Measurements from ENCODE around the gene MTFP1.

Gene MTFP1

DNA sequence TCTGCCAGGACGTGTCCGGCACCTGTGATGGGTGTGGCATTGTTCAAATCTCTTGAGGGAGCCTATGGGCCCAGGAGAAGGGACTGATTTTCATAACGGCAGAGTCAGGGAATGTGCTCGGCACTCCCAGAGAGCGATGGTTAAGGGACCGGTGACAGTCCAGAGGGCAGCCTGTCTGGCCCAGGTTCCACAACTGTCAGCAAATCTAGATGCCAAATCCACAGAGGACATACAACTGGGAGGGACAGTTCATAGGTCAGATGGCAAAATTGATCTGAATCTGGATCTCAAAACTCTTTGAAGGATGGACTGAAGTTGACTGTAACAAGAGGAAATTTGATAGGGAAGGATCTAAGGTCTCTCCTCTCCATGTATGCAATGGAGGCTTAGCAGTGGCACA is 21.3 kb upstream of the MTFP1 start:
- no peak overlapping the region for H3K4me3 ChIP-seq (IDR thresholded peaks at IDR 0.05; ENCODE audit: insufficient read depth, low read depth, low read length)
- no peaks in the 10 kb centered on the region for H3K27me3 ChIP-seq (ENCODE audit: insufficient read depth, low read depth)
- H4K20me1 ChIP-seq (ENCODE audit: insufficient read depth) = no peaks in the 10 kb centered on the region
- no peaks in the 10 kb centered on the region for H3K36me3 ChIP-seq (ENCODE audit: insufficient read depth)
- H3K4me2 ChIP-seq = no peak overlapping the region
- no peaks in the 10 kb centered on the region for H3K79me2 ChIP-seq (ENCODE audit: insufficient read depth, low read depth)
- no peak overlapping the region for H3K27ac ChIP-seq
- TF ChIP-seq, protein P1, sequence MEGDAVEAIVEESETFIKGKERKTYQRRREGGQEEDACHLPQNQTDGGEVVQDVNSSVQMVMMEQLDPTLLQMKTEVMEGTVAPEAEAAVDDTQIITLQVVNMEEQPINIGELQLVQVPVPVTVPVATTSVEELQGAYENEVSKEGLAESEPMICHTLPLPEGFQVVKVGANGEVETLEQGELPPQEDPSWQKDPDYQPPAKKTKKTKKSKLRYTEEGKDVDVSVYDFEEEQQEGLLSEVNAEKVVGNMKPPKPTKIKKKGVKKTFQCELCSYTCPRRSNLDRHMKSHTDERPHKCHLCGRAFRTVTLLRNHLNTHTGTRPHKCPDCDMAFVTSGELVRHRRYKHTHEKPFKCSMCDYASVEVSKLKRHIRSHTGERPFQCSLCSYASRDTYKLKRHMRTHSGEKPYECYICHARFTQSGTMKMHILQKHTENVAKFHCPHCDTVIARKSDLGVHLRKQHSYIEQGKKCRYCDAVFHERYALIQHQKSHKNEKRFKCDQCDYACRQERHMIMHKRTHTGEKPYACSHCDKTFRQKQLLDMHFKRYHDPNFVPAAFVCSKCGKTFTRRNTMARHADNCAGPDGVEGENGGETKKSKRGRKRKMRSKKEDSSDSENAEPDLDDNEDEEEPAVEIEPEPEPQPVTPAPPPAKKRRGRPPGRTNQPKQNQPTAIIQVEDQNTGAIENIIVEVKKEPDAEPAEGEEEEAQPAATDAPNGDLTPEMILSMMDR (conservative IDR thresholded peaks at IDR 0.05; ENCODE audit: low read depth, low read length) = no peak
- no peak overlapping the region for H3K9ac ChIP-seq
- no peaks in the 10 kb centered on the region for H3K4me1 ChIP-seq (ENCODE audit: low read depth, poor library complexity, severe bottlenecking)
- H2AFZ ChIP-seq (ENCODE audit: low read depth) = no peak overlapping the region

DNA sequence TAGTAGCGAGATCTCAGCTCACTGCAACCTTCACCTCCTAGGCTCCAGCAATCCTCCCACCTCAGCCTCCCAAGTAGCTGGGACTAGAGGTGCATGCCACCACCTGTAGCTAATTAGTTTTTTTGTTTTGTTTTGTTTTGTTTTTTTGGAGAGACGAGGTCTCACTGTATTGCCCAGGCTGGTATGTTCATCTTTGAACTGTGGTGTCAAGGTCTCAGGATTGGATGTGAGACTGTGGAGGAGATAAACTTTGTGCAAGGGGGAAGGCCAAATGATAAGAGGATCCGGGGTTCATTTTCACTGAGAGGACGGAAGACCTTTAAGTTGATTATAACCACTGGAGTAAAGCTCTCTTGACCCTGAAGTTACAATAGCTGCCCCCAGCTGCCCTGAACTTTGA is 19.8 kb upstream of the MTFP1 start:
- H3K4me3 ChIP-seq (IDR thresholded peaks at IDR 0.05; ENCODE audit: insufficient read depth, low read depth, low read length) = no peak overlapping the region
- H3K9ac ChIP-seq = no peak overlapping the region
- H2AFZ ChIP-seq (ENCODE audit: low read depth) = no peak overlapping the region
- H4K20me1 ChIP-seq (ENCODE audit: insufficient read depth) = no peaks in the 10 kb centered on the region
- TF ChIP-seq, protein P1 (conservative IDR thresholded peaks at IDR 0.05; ENCODE audit: low read depth, low read length) = no peak
- no peak overlapping the region for H3K27ac ChIP-seq
- H3K36me3 ChIP-seq (ENCODE audit: insufficient read depth) = no peaks in the 10 kb centered on the region
- H3K27me3 ChIP-seq (ENCODE audit: insufficient read depth, low read depth) = no peaks in the 10 kb centered on the region
- no peaks in the 10 kb centered on the region for H3K4me1 ChIP-seq (ENCODE audit: low read depth, poor library complexity, severe bottlenecking)
- no peak overlapping the region for H3K4me2 ChIP-seq
- no peaks in the 10 kb centered on the region for H3K79me2 ChIP-seq (ENCODE audit: insufficient read depth, low read depth)

DNA sequence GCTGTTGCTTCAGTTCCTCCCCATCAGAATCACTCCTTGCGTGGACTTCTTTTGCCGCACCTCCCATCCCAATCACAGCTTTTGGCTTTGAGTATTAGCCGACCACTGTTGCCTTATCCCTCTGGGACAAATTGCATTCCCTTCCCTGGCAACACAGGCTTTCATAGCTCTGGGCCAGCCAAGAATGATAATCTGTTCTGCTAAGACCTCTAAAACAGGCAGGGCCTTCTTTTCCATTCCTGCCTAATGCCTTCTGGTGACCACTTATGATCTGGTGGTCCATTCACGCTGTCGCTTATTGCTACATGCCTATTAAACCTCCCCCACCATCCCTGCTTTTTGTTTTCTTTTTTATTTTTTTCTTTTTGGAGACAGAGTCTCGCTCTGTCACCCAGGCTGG is 19.2 kb upstream of the MTFP1 start:
- no peak overlapping the region for H3K4me2 ChIP-seq
- no peak overlapping the region for H3K9ac ChIP-seq
- H3K27ac ChIP-seq = no peak overlapping the region
- TF ChIP-seq, protein P1 (conservative IDR thresholded peaks at IDR 0.05; ENCODE audit: low read depth, low read length) = no peak
- no peak overlapping the region for H3K4me3 ChIP-seq (IDR thresholded peaks at IDR 0.05; ENCODE audit: insufficient read depth, low read depth, low read length)
- no peaks in the 10 kb centered on the region for H4K20me1 ChIP-seq (ENCODE audit: insufficient read depth)
- no peaks in the 10 kb centered on the region for H3K27me3 ChIP-seq (ENCODE audit: insufficient read depth, low read depth)
- no peaks in the 10 kb centered on the region for H3K79me2 ChIP-seq (ENCODE audit: insufficient read depth, low read depth)
- no peak overlapping the region for H2AFZ ChIP-seq (ENCODE audit: low read depth)
- no peaks in the 10 kb centered on the region for H3K4me1 ChIP-seq (ENCODE audit: low read depth, poor library complexity, severe bottlenecking)
- H3K36me3 ChIP-seq (ENCODE audit: insufficient read depth) = no peaks in the 10 kb centered on the region

DNA sequence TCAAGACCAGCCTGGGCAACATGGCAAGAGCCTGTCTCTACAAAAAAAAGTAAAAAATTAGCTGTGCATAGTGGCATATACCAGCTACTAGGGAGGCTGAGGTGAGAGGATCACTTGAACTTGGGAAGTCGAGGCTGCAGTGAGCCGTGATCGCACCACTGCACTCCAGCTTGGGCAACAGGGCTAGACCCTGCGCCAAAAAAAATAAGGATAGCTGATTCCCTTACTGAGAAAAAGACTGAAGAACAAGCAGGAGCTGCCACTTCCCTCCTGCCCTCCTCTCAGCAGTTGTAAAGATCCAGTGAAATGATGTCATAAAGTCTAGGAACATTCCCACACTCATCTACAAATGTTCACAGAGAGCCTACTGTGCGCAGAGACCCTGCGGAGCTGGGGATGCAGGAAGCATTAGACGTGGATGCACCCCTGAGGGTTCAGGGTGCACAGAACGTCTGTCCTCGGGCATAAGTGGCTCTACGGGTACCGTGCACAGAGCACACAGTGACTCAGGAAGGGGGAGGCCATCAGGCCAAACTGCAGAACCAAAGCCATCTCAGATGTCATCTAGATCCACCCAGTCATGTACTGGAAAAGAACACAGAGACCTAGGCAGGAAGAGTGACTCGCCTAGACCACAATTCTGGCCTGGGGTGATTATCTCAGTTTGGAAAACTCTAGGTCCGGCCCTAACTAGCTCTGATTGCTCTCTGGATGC is 17.0 kb upstream of the MTFP1 start:
- no peaks in the 10 kb centered on the region for H3K4me1 ChIP-seq (ENCODE audit: low read depth, poor library complexity, severe bottlenecking)
- H3K9ac ChIP-seq = no peak overlapping the region
- no peak overlapping the region for H2AFZ ChIP-seq (ENCODE audit: low read depth)
- no peak overlapping the region for H3K4me3 ChIP-seq (IDR thresholded peaks at IDR 0.05; ENCODE audit: insufficient read depth, low read depth, low read length)
- H3K27ac ChIP-seq = no peak overlapping the region
- TF ChIP-seq, protein P1 (conservative IDR thresholded peaks at IDR 0.05; ENCODE audit: low read depth, low read length) = no peak
- no peaks in the 10 kb centered on the region for H3K27me3 ChIP-seq (ENCODE audit: insufficient read depth, low read depth)
- no peak overlapping the region for H3K4me2 ChIP-seq
- H3K36me3 ChIP-seq (ENCODE audit: insufficient read depth) = no peaks in the 10 kb centered on the region
- H3K79me2 ChIP-seq (ENCODE audit: insufficient read depth, low read depth) = no peaks in the 10 kb centered on the region
- H4K20me1 ChIP-seq (ENCODE audit: insufficient read depth) = no peaks in the 10 kb centered on the region

Measured in KMS-11 (cell line).